ENCODE measurements around the gene SIGLEC7.

SIGLEC7 gene

GRCh38 chr19:51127755-51128154 is 14.3 kb upstream of the SIGLEC7 start:
- Histone ChIP-seq H3K27ac (ENCODE audit: low read depth, low read length) (no peak overlapping the region), H3K4me1 (ENCODE audit: control insufficient read depth, insufficient read depth, low read length) (no peaks in the 10 kb centered on the region), H3K4me3 (ENCODE audit: low read depth, low read length) (no peak overlapping the region), H3K9me3 (ENCODE audit: control insufficient read depth, insufficient read depth, low read length) (no peaks in the 10 kb centered on the region), H3K36me3 (ENCODE audit: control insufficient read depth, insufficient read depth, low read length) (no peaks in the 10 kb centered on the region), H3K27me3 (ENCODE audit: control insufficient read depth, insufficient read depth, low read length) (no peaks in the 10 kb centered on the region; the same call in 1 of the 2 replicates), H3K9ac (ENCODE audit: low read depth, low read length) (no peak overlapping the region)

- Histone ChIP-seq H3K36me3 (ENCODE audit: control insufficient read depth, insufficient read depth, low read length) (no peaks in the 10 kb centered on the region), H3K4me3 (ENCODE audit: low read depth, low read length) (no peak overlapping the region), H3K9ac (ENCODE audit: low read depth, low read length) (no peak overlapping the region), H3K4me1 (ENCODE audit: control insufficient read depth, insufficient read depth, low read length) (no peaks in the 10 kb centered on the region), H3K9me3 (ENCODE audit: control insufficient read depth, insufficient read depth, low read length) (no peaks in the 10 kb centered on the region), H3K27ac (ENCODE audit: low read depth, low read length) (no peak overlapping the region), H3K27me3 (ENCODE audit: control insufficient read depth, insufficient read depth, low read length) (no peaks in the 10 kb centered on the region; the same call in 1 of the 2 replicates)
These were observed 13.9 kb upstream of the SIGLEC7 start for GRCh38 chr19:51128227-51128626.

- no peaks in the 10 kb centered on the region for H3K4me1 ChIP-seq (ENCODE audit: control insufficient read depth, insufficient read depth, low read length)
- H3K4me3 ChIP-seq (ENCODE audit: low read depth, low read length): no peak overlapping the region
- H3K9ac ChIP-seq (ENCODE audit: low read depth, low read length): no peak overlapping the region
- H3K9me3 ChIP-seq (ENCODE audit: control insufficient read depth, insufficient read depth, low read length): no peaks in the 10 kb centered on the region
- no peaks in the 10 kb centered on the region; the same call in 1 of the 2 replicates for H3K27me3 ChIP-seq (ENCODE audit: control insufficient read depth, insufficient read depth, low read length)
- H3K36me3 ChIP-seq (ENCODE audit: control insufficient read depth, insufficient read depth, low read length): no peaks in the 10 kb centered on the region
- H3K27ac ChIP-seq (ENCODE audit: low read depth, low read length): no peak overlapping the region
These were observed 12.4 kb upstream of the SIGLEC7 start for GRCh38 chr19:51129716-51130115.

- H3K4me3 ChIP-seq (ENCODE audit: low read depth, low read length): no peak overlapping the region
- H3K27me3 ChIP-seq (ENCODE audit: control insufficient read depth, insufficient read depth, low read length): no peaks in the 10 kb centered on the region; the same call in 1 of the 2 replicates
- H3K9ac ChIP-seq (ENCODE audit: low read depth, low read length): no peak overlapping the region
- no peaks in the 10 kb centered on the region for H3K36me3 ChIP-seq (ENCODE audit: control insufficient read depth, insufficient read depth, low read length)
- H3K4me1 ChIP-seq (ENCODE audit: control insufficient read depth, insufficient read depth, low read length): no peaks in the 10 kb centered on the region
- H3K9me3 ChIP-seq (ENCODE audit: control insufficient read depth, insufficient read depth, low read length): no peaks in the 10 kb centered on the region
- no peak overlapping the region for H3K27ac ChIP-seq (ENCODE audit: low read depth, low read length)
These were observed 10.1 kb upstream of the SIGLEC7 start for GRCh38 chr19:51131780-51132680.

GRCh38 chr19:51135004-51135403 is 7.1 kb upstream of the SIGLEC7 start:
- H3K27me3 ChIP-seq (ENCODE audit: control insufficient read depth, insufficient read depth, low read length): no peaks in the 10 kb centered on the region; the same call in 1 of the 2 replicates
- no peaks in the 10 kb centered on the region for H3K36me3 ChIP-seq (ENCODE audit: control insufficient read depth, insufficient read depth, low read length)

GRCh38 chr19:51135986-51136762 is 5.9 kb upstream of the SIGLEC7 start:
- H3K9me3 ChIP-seq (ENCODE audit: control insufficient read depth, insufficient read depth, low read length): no peaks in the 10 kb centered on the region
- H3K36me3 ChIP-seq (ENCODE audit: control insufficient read depth, insufficient read depth, low read length): no peaks in the 10 kb centered on the region
- no peaks in the 10 kb centered on the region for H3K27me3 ChIP-seq (ENCODE audit: control insufficient read depth, insufficient read depth, low read length)
- peaks cover 6% of the 10 kb centered on the region for H3K4me1 ChIP-seq (ENCODE audit: control insufficient read depth, insufficient read depth, low read length)
- H3K9ac ChIP-seq (ENCODE audit: low read depth, low read length): no peak overlapping the region
- H3K27ac ChIP-seq (ENCODE audit: low read depth, low read length): no peak overlapping the region
- no peak overlapping the region for H3K4me3 ChIP-seq (ENCODE audit: low read depth, low read length)

More at GRCh38 chr19:51135004-51135403, 7.1 kb upstream of the SIGLEC7 start:
- no peak overlapping the region for H3K9ac ChIP-seq (ENCODE audit: low read depth, low read length)
- no peaks in the 10 kb centered on the region for H3K4me1 ChIP-seq (ENCODE audit: control insufficient read depth, insufficient read depth, low read length)
- H3K4me3 ChIP-seq (ENCODE audit: low read depth, low read length): no peak overlapping the region
- H3K9me3 ChIP-seq (ENCODE audit: control insufficient read depth, insufficient read depth, low read length): no peaks in the 10 kb centered on the region
- no peak overlapping the region for H3K27ac ChIP-seq (ENCODE audit: low read depth, low read length)

- H3K4me3 ChIP-seq (ENCODE audit: low read depth, low read length): no peak overlapping the region
- H3K27me3 ChIP-seq (ENCODE audit: control insufficient read depth, insufficient read depth, low read length): no peaks in the 10 kb centered on the region
- H3K9me3 ChIP-seq (ENCODE audit: control insufficient read depth, insufficient read depth, low read length): no peaks in the 10 kb centered on the region
- no peaks in the 10 kb centered on the region for H3K36me3 ChIP-seq (ENCODE audit: control insufficient read depth, insufficient read depth, low read length)
- H3K4me1 ChIP-seq (ENCODE audit: control insufficient read depth, insufficient read depth, low read length): peaks cover 9% of the 10 kb centered on the region
- H3K9ac ChIP-seq (ENCODE audit: low read depth, low read length): no peak overlapping the region
- H3K27ac ChIP-seq (ENCODE audit: low read depth, low read length): no peak overlapping the region
These were observed 5.1 kb upstream of the SIGLEC7 start for GRCh38 chr19:51136851-51137551.

GRCh38 chr19:51137792-51138425 is 4.2 kb upstream of the SIGLEC7 start:
- Histone ChIP-seq H3K9ac (ENCODE audit: low read depth, low read length) (no peak overlapping the region), H3K27me3 (ENCODE audit: control insufficient read depth, insufficient read depth, low read length) (no peaks in the 10 kb centered on the region), H3K27ac (ENCODE audit: low read depth, low read length) (no peak overlapping the region), H3K4me3 (ENCODE audit: low read depth, low read length) (no peak overlapping the region), H3K9me3 (ENCODE audit: control insufficient read depth, insufficient read depth, low read length) (no peaks in the 10 kb centered on the region), H3K36me3 (ENCODE audit: control insufficient read depth, insufficient read depth, low read length) (no peaks in the 10 kb centered on the region), H3K4me1 (ENCODE audit: control insufficient read depth, insufficient read depth, low read length) (peaks cover 9% of the 10 kb centered on the region)

- no peaks in the 10 kb centered on the region for H3K36me3 ChIP-seq (ENCODE audit: control insufficient read depth, insufficient read depth, low read length)
- no peak overlapping the region for H3K9ac ChIP-seq (ENCODE audit: low read depth, low read length)
- H3K27me3 ChIP-seq (ENCODE audit: control insufficient read depth, insufficient read depth, low read length): no peaks in the 10 kb centered on the region
- no peak overlapping the region for H3K27ac ChIP-seq (ENCODE audit: low read depth, low read length)
- H3K4me3 ChIP-seq (ENCODE audit: low read depth, low read length): no peak overlapping the region
- no peaks in the 10 kb centered on the region for H3K9me3 ChIP-seq (ENCODE audit: control insufficient read depth, insufficient read depth, low read length)
- peaks cover 9% of the 10 kb centered on the region for H3K4me1 ChIP-seq (ENCODE audit: control insufficient read depth, insufficient read depth, low read length)
These were observed 3.5 kb upstream of the SIGLEC7 start for GRCh38 chr19:51138549-51138979.

- H3K4me3 ChIP-seq (ENCODE audit: low read depth, low read length): no peak overlapping the region
- no peaks in the 10 kb centered on the region for H3K36me3 ChIP-seq (ENCODE audit: control insufficient read depth, insufficient read depth, low read length)
- no peaks in the 10 kb centered on the region for H3K27me3 ChIP-seq (ENCODE audit: control insufficient read depth, insufficient read depth, low read length)
- no peak overlapping the region for H3K9ac ChIP-seq (ENCODE audit: low read depth, low read length)
- H3K4me1 ChIP-seq (ENCODE audit: control insufficient read depth, insufficient read depth, low read length): peaks cover 9% of the 10 kb centered on the region
- H3K27ac ChIP-seq (ENCODE audit: low read depth, low read length): no peak overlapping the region
- H3K9me3 ChIP-seq (ENCODE audit: control insufficient read depth, insufficient read depth, low read length): no peaks in the 10 kb centered on the region
These were observed 2.6 kb upstream of the SIGLEC7 start for GRCh38 chr19:51139299-51140014.

Measured in HUES48 (cell line).